Vagina (tissue), 2 donors: ENCODE data around the gene RFX4.

ENCODE experiments used
- POLR2A ChIP-seq, 2 donors: fragments of 450-650 bp; IDR thresholded peaks; one replicate each; pipeline ENCODE4 v1.6.1; 2017; ENCODE audit warnings: antibody characterized with exemption in 2 of 2, mild to moderate bottlenecking in 2 of 2, moderate library complexity in 2 of 2
- POLR2AphosphoS5 ChIP-seq, 2 donors: sonication (generic); formaldehyde crosslinking; IDR thresholded peaks; one replicate each; pipeline ENCODE4 v1.9.0; 2017; ENCODE audit warnings: antibody characterized with exemption in 2 of 2, mild to moderate bottlenecking in 2 of 2, low read depth in 1 of 2; ENCODE audit not compliant: insufficient read depth in 1 of 2
- TF ChIP-seq, protein P1 (sequence below), 3 experiments: fragments of 450-650 bp in 2 of 3; fragments of 200-600 bp in 1 of 3; sonication (generic) in 1 of 3; IDR thresholded peaks; one replicate each; pipeline ENCODE4 v1.5.1; 2017 to 2019; ENCODE audit warnings: antibody characterized with exemption in 3 of 3, mild to moderate bottlenecking in 2 of 3, moderate library complexity in 2 of 3

DNA sequence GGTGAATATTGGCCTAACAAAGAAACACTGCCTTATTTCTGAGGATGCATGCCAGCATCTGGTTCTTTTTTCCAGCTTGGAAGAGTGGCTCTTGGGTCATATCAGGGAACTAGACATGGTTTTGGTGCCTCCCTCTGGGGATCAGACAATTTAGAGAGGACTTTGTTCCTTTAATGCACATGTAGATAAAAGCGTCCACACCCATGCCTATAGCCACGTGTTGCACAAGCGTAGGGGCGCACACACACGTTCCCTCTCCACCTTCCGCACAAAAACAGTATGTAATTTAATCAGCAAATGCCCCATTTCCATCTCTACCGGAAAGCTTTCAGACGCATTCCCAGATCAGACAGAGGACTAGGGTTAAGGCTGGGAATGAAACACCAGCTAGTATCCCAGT lies 130.0 kb downstream of the RFX4 start:
- TF ChIP-seq, protein P1, sequence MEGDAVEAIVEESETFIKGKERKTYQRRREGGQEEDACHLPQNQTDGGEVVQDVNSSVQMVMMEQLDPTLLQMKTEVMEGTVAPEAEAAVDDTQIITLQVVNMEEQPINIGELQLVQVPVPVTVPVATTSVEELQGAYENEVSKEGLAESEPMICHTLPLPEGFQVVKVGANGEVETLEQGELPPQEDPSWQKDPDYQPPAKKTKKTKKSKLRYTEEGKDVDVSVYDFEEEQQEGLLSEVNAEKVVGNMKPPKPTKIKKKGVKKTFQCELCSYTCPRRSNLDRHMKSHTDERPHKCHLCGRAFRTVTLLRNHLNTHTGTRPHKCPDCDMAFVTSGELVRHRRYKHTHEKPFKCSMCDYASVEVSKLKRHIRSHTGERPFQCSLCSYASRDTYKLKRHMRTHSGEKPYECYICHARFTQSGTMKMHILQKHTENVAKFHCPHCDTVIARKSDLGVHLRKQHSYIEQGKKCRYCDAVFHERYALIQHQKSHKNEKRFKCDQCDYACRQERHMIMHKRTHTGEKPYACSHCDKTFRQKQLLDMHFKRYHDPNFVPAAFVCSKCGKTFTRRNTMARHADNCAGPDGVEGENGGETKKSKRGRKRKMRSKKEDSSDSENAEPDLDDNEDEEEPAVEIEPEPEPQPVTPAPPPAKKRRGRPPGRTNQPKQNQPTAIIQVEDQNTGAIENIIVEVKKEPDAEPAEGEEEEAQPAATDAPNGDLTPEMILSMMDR (IDR thresholded peaks at IDR 0.05) = no peak
- TF ChIP-seq POLR2AphosphoS5 (IDR thresholded peaks at IDR 0.05; ENCODE audit: insufficient read depth in 1 of 2, low read depth in 1 of 2) (no peak), POLR2A (IDR thresholded peaks at IDR 0.05) (no peak)
